ENCODE data around the gene SLC25A29. TPM values are rescaled to one million over a fixed set of nuclear protein-coding genes. Genes with fewer than 3 reads are reported as not detected.
"Not testable (repeated sequence)": the region's sequence is repeated elsewhere in the genome, so short reads cannot be mapped to it uniquely, and the experiment has no call there.

The SLC25A29 gene
- total RNA-seq, 1 donor from 2014 or later: 29.3 TPM

DNA sequence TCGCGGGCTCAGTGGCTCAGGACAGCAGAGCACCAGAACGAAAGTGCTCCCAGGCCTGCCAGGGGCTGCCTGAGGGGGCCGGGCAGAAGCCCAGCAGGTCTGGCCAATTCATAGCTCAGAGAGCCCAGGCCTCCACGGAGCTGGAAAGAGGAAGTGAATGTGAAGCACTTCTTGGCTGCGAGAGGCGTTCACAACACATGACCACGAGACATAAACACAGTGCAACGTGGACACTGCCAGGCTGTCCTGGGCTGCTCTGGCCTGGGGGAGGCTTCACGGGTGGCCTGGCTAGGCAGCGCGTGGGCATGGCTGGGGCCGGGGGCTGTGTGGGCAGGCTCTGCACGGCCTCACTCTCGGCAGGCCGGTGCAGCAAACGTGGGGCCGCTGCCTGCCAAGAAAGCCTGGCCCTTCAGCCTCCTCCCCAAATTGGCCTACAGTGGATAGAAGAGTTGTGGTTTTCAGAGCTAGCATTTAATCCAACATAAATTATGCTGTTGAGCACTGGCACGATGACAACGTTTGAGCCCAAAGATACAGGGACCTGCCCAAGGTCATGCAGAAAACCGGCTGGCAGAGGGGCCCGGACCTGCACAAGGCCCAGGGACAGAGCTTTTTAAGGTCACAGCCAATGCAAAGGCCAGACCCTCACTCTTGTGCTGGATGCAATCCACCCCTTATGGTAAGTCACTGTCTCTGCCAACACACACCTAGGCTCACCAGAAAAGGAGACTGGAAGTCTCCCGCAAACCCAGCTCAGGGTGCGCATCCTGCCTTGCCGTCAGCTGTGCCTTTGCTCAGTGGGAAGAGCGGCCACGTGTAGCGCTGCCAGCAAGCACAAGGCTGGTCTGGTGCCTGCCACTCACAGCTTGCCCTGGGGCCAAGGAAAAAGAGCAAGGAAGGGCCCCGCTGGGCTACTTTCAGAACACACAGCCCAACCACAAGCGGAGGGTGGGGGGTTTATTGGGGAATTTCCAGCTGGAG is 8.6 kb downstream of the SLC25A29 start:
- Mint-ChIP-seq H3K9me3 (ENCODE audit: low read depth) (no peaks in the 10 kb centered on the region), H3K27me3 (ENCODE audit: low read depth) (no peaks in the 10 kb centered on the region), H3K4me1 (ENCODE audit: low read depth) (peaks cover 11% of the 10 kb centered on the region), H3K36me3 (ENCODE audit: low read depth) (peaks cover 3% of the 10 kb centered on the region), H3K4me3 (ENCODE audit: unreplicated experiment) (no peak overlapping the region), H3K27ac (ENCODE audit: unreplicated experiment) (peak overlapping the region; percentile 78)
- TF ChIP-seq CTCF (IDR thresholded peaks at IDR 0.05): no peak
- peak; percentile 77 for DNase-seq (ENCODE audit: low spot score)

- H3K4me3 Mint-ChIP-seq (ENCODE audit: unreplicated experiment); H3K9me3 Mint-ChIP-seq (ENCODE audit: low read depth); H3K27me3 Mint-ChIP-seq (ENCODE audit: low read depth); H3K36me3 Mint-ChIP-seq (ENCODE audit: low read depth): not testable (repeated sequence)
- Mint-ChIP-seq H3K4me1 (ENCODE audit: low read depth) (peaks cover 10% of the 10 kb centered on the region), H3K27ac (ENCODE audit: unreplicated experiment) (peak overlapping the region; percentile 78)
- peak; percentile 34 for DNase-seq (ENCODE audit: low spot score)
These were observed 9.5 kb downstream of the SLC25A29 start for GRCh38 chr14:100296729-100297128.

GRCh38 chr14:100296106-100296651 is 10.1 kb downstream of the SLC25A29 start:
- Mint-ChIP-seq H3K4me1 (ENCODE audit: low read depth) (peaks cover 10% of the 10 kb centered on the region), H3K36me3 (ENCODE audit: low read depth) (peaks cover 3% of the 10 kb centered on the region), H3K4me3 (ENCODE audit: unreplicated experiment) (no peak overlapping the region), H3K9me3 (ENCODE audit: low read depth) (no peaks in the 10 kb centered on the region), H3K27ac (ENCODE audit: unreplicated experiment) (no peak overlapping the region), H3K27me3 (ENCODE audit: low read depth) (no peaks in the 10 kb centered on the region)
- no peak for DNase-seq (ENCODE audit: low spot score)
- TF ChIP-seq CTCF (IDR thresholded peaks at IDR 0.05): no peak

- H3K9me3 Mint-ChIP-seq (ENCODE audit: low read depth): no peaks in the 10 kb centered on the region
- H3K4me3 Mint-ChIP-seq (ENCODE audit: unreplicated experiment): no peak overlapping the region
- no peak overlapping the region for H3K27ac Mint-ChIP-seq (ENCODE audit: unreplicated experiment)
- TF ChIP-seq CTCF (IDR thresholded peaks at IDR 0.05): no peak
- H3K4me1 Mint-ChIP-seq (ENCODE audit: low read depth): peaks cover 14% of the 10 kb centered on the region
- H3K36me3 Mint-ChIP-seq (ENCODE audit: low read depth): peaks cover 3% of the 10 kb centered on the region
- H3K27me3 Mint-ChIP-seq (ENCODE audit: low read depth): no peaks in the 10 kb centered on the region
- DNase-seq (ENCODE audit: low spot score): no peak
These were observed 10.7 kb downstream of the SLC25A29 start for GRCh38 chr14:100295376-100296105.

DNA sequence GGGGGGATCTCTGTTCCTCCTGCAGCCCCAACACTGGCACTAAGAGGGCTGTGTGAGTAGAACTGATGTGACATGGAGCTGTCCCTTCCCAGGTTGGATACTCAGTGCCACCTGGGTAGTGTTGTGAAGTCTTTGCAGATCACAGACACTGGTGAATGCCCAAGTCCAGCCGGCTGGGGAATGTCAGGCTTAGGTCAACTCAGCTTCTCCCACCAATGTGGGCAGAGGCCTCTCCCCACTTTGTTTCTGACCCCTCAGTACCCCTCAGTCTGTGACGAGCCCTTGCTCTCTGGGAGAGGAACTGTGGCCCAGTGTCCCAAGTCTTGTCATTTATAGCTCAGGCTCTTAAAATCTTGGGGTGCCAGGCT is 11.3 kb downstream of the SLC25A29 start:
- Mint-ChIP-seq H3K27me3 (ENCODE audit: low read depth) (no peaks in the 10 kb centered on the region), H3K4me1 (ENCODE audit: low read depth) (peaks cover 14% of the 10 kb centered on the region), H3K27ac (ENCODE audit: unreplicated experiment) (no peak overlapping the region), H3K9me3 (ENCODE audit: low read depth) (no peaks in the 10 kb centered on the region), H3K4me3 (ENCODE audit: unreplicated experiment) (no peak overlapping the region), H3K36me3 (ENCODE audit: low read depth) (peaks cover 3% of the 10 kb centered on the region)
- DNase-seq (ENCODE audit: low spot score): no peak
- TF ChIP-seq CTCF (IDR thresholded peaks at IDR 0.05): no peak

All from chondrocyte (in vitro differentiated cells).